SK-N-SH treated with all-trans-retinoic acid at 6 μM for 48 hours (cell line): ENCODE measurements around the gene DHX8.

ENCODE experiments used
- ATAC-seq: fragments of 200-7000 bp; cut with Tn5 transposase; 3 replicates; pipeline ENCODE4 v1.9.1; 2020; ENCODE audit warnings: mild to moderate bottlenecking, moderate library complexity
- ARNTL ChIP-seq: fragments of 450-650 bp; formaldehyde crosslinking; IDR thresholded peaks from 2 replicates; pipeline ENCODE4 v1.5.0; 2020; ENCODE audit warnings: low read depth, mild to moderate bottlenecking, moderate library complexity, borderline replicate concordance
- BACH2 ChIP-seq: fragments of 250-450 bp; sonication (Bioruptor Pico); IDR thresholded peaks from 2 replicates; pipeline ENCODE4 v1.9.0; 2021; ENCODE audit warnings: mild to moderate bottlenecking, borderline replicate concordance
- CSDC2 ChIP-seq: fragments of 250-450 bp; sonication (Bioruptor Pico); IDR thresholded peaks from 2 replicates; pipeline ENCODE4 v1.5.0; 2020; ENCODE audit warnings: mild to moderate bottlenecking, moderate library complexity
- CSRNP3 ChIP-seq: fragments of 250-450 bp; sonication (Bioruptor Pico); IDR thresholded peaks from 2 replicates; pipeline ENCODE4 v1.5.1; 2021; ENCODE audit warnings: mild to moderate bottlenecking, moderate library complexity
- ESRRG ChIP-seq: fragments of 250-450 bp; sonication (Bioruptor Pico); IDR thresholded peaks from 2 replicates; pipeline ENCODE4 v1.6.1; 2021; ENCODE audit warnings: mild to moderate bottlenecking
- GLIS3 ChIP-seq: fragments of 250-450 bp; sonication (Bioruptor Pico); IDR thresholded peaks from 2 replicates; pipeline ENCODE4 v1.5.0; 2020; ENCODE audit warnings: mild to moderate bottlenecking, moderate library complexity
- ISL1 ChIP-seq: fragments of 250-450 bp; sonication (Bioruptor Pico); IDR thresholded peaks from 2 replicates; pipeline ENCODE4 v2.1.2; 2022; ENCODE audit warnings: mild to moderate bottlenecking, moderate library complexity
- OSR1 ChIP-seq: fragments of 250-450 bp; sonication (Bioruptor Pico); IDR thresholded peaks from 2 replicates; pipeline ENCODE4 v1.8.0; 2022; ENCODE audit warnings: moderate library complexity, mild to moderate bottlenecking, inconsistent platforms
- PATZ1 ChIP-seq: fragments of 250-450 bp; sonication (Bioruptor Pico); IDR thresholded peaks from 2 replicates; pipeline ENCODE4 v1.8.0; 2020; ENCODE audit warnings: mild to moderate bottlenecking, moderate library complexity, borderline replicate concordance
- PPARA ChIP-seq: fragments of 250-450 bp; sonication (Bioruptor Pico); IDR thresholded peaks from 2 replicates; pipeline ENCODE4 v1.5.0; 2020; ENCODE audit warnings: mild to moderate bottlenecking, borderline replicate concordance
- SNAI2 ChIP-seq: fragments of 250-450 bp; sonication (Bioruptor Pico); IDR thresholded peaks from 2 replicates; pipeline ENCODE4 v1.5.0; 2020; ENCODE audit warnings: mild to moderate bottlenecking, moderate library complexity
- TCF4 ChIP-seq: fragments of 250-450 bp; sonication (Bioruptor Pico); IDR thresholded peaks from 2 replicates; pipeline ENCODE4 v1.8.0; 2021; ENCODE audit warnings: mild to moderate bottlenecking, moderate library complexity, borderline replicate concordance
- TOX ChIP-seq: fragments of 250-450 bp; sonication (Bioruptor Pico); IDR thresholded peaks from 2 replicates; pipeline ENCODE4 v1.8.0; 2021; ENCODE audit warnings: mild to moderate bottlenecking, moderate library complexity, borderline replicate concordance
- TSHZ2 ChIP-seq: fragments of 250-450 bp; sonication (Bioruptor Pico); IDR thresholded peaks from 2 replicates; pipeline ENCODE4 v1.5.0; 2020; ENCODE audit warnings: mild to moderate bottlenecking, moderate library complexity
- ZC3H10 ChIP-seq: fragments of 250-450 bp; sonication (Bioruptor Pico); IDR thresholded peaks from 2 replicates; pipeline ENCODE4 v1.5.1; 2021; ENCODE audit warnings: mild to moderate bottlenecking, moderate library complexity
- ZFP3 ChIP-seq: fragments of 250-450 bp; sonication (Bioruptor Pico); IDR thresholded peaks from 2 replicates; pipeline ENCODE4 v1.5.0; 2020; ENCODE audit warnings: mild to moderate bottlenecking, moderate library complexity
- ZNF565 ChIP-seq: fragments of 450-650 bp; formaldehyde crosslinking; conservative IDR thresholded peaks from 2 replicates; pipeline ENCODE4 v1.5.0; 2020; ENCODE audit warnings: low read depth, mild to moderate bottlenecking, moderate library complexity
- ZNF70 ChIP-seq: fragments of 450-650 bp; formaldehyde crosslinking; IDR thresholded peaks from 2 replicates; pipeline ENCODE4 v1.5.0; 2020; ENCODE audit warnings: mild to moderate bottlenecking, moderate library complexity
- ZNF8 ChIP-seq: fragments of 450-650 bp; formaldehyde crosslinking; IDR thresholded peaks from 2 replicates; pipeline ENCODE4 v1.5.0; 2020; ENCODE audit warnings: mild to moderate bottlenecking, moderate library complexity

The DHX8 gene

GRCh38 chr17:43568506-43569082 is 84.8 kb downstream of the DHX8 start (continued):
- TF ChIP-seq PATZ1 (CRISPR knock-in tag): no peak

- ATAC-seq: peak; percentile 83
Observed at GRCh38 chr17:43570518-43570928, 86.7 kb downstream of the DHX8 start.

GRCh38 chr17:43572368-43572980 is 88.7 kb downstream of the DHX8 start:
- no peak for ATAC-seq

More at GRCh38 chr17:43570518-43570928, 86.7 kb downstream of the DHX8 start:
- TF ChIP-seq ZC3H10 (CRISPR knock-in tag) (no peak), ZNF8 (CRISPR knock-in tag) (no peak), PATZ1 (CRISPR knock-in tag) (no peak), ISL1 (CRISPR knock-in tag) (no peak), BACH2 (CRISPR knock-in tag) (no peak), SNAI2 (CRISPR knock-in tag) (no peak), CSDC2 (CRISPR knock-in tag) (no peak)

GRCh38 chr17:43573579-43574321 is 90.0 kb downstream of the DHX8 start:
- no peak for ATAC-seq

More at GRCh38 chr17:43572368-43572980, 88.7 kb downstream of the DHX8 start:
- TF ChIP-seq ISL1 (CRISPR knock-in tag) (no peak), TCF4 (CRISPR knock-in tag) (no peak), ESRRG (no peak), TOX (no peak), ARNTL (CRISPR knock-in tag) (no peak), PATZ1 (CRISPR knock-in tag) (no peak), BACH2 (CRISPR knock-in tag) (no peak), CSRNP3 (no peak)

GRCh38 chr17:43574348-43574747 is 90.6 kb downstream of the DHX8 start:
- ATAC-seq: no peak
- no peak for TF ChIP-seq ZFP3
- no peak for TF ChIP-seq GLIS3
- no peak for TF ChIP-seq PATZ1 (CRISPR knock-in tag)
- no peak for TF ChIP-seq ZNF70 (CRISPR knock-in tag)
- no peak for TF ChIP-seq CSDC2 (CRISPR knock-in tag)
- TF ChIP-seq TSHZ2 (CRISPR knock-in tag): no peak
- no peak for TF ChIP-seq PPARA (CRISPR knock-in tag)
- no peak for TF ChIP-seq ARNTL (CRISPR knock-in tag)
- TF ChIP-seq ZNF565 (CRISPR knock-in tag): no peak
- TF ChIP-seq OSR1 (CRISPR knock-in tag): no peak

More at GRCh38 chr17:43573579-43574321, 90.0 kb downstream of the DHX8 start:
- TF ChIP-seq SNAI2 (CRISPR knock-in tag): no peak
- TF ChIP-seq PPARA (CRISPR knock-in tag): no peak
